ENCODE results near the gene MICU1. TPM values are rescaled to one million over a fixed set of nuclear protein-coding genes. Genes with fewer than 3 reads are reported as not detected.
A peak's percentile ranks its signal among the peaks of the same experiment; 100 is the strongest.

MICU1 gene
- total and polyA plus RNA-seq, 2 of the 13 experiments (the other 11 are each of a cell fraction or from before 2014, with no cell fraction given): 32.5 to 56.1 TPM

GRCh38 chr10:72334825-72335393 lies 291.0 kb downstream of the MICU1 start (continued):
- TF ChIP-seq ZFP1 (CRISPR knock-in tag; IDR thresholded peaks at IDR 0.05): 0 out of 2 replicates have a peak, but pooled peaks have one; percentile 19
- TF ChIP-seq CENPBD1 (CRISPR knock-in tag; IDR thresholded peaks at IDR 0.05; ENCODE audit: borderline replicate concordance, low read depth): no peak
- peak; percentile 87 for TF ChIP-seq NR2C2 (CRISPR knock-in tag; IDR thresholded peaks at IDR 0.05; ENCODE audit: borderline replicate concordance)
- TF ChIP-seq, protein P1, sequence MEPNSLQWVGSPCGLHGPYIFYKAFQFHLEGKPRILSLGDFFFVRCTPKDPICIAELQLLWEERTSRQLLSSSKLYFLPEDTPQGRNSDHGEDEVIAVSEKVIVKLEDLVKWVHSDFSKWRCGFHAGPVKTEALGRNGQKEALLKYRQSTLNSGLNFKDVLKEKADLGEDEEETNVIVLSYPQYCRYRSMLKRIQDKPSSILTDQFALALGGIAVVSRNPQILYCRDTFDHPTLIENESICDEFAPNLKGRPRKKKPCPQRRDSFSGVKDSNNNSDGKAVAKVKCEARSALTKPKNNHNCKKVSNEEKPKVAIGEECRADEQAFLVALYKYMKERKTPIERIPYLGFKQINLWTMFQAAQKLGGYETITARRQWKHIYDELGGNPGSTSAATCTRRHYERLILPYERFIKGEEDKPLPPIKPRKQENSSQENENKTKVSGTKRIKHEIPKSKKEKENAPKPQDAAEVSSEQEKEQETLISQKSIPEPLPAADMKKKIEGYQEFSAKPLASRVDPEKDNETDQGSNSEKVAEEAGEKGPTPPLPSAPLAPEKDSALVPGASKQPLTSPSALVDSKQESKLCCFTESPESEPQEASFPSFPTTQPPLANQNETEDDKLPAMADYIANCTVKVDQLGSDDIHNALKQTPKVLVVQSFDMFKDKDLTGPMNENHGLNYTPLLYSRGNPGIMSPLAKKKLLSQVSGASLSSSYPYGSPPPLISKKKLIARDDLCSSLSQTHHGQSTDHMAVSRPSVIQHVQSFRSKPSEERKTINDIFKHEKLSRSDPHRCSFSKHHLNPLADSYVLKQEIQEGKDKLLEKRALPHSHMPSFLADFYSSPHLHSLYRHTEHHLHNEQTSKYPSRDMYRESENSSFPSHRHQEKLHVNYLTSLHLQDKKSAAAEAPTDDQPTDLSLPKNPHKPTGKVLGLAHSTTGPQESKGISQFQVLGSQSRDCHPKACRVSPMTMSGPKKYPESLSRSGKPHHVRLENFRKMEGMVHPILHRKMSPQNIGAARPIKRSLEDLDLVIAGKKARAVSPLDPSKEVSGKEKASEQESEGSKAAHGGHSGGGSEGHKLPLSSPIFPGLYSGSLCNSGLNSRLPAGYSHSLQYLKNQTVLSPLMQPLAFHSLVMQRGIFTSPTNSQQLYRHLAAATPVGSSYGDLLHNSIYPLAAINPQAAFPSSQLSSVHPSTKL (CRISPR knock-in tag; IDR thresholded peaks at IDR 0.05): peak; percentile 88
- TF ChIP-seq ZBTB7A (CRISPR knock-in tag; IDR thresholded peaks at IDR 0.05): peak; percentile 97
- TF ChIP-seq ZNF484 (CRISPR knock-in tag; IDR thresholded peaks at IDR 0.05; ENCODE audit: borderline replicate concordance, low read depth): no peak
- 0 out of 2 replicates have a peak, but pooled peaks have one; percentile 21 for TF ChIP-seq ZNF280D (CRISPR knock-in tag; IDR thresholded peaks at IDR 0.05)
- no peak for TF ChIP-seq FOXJ3 (CRISPR knock-in tag; IDR thresholded peaks at IDR 0.05; ENCODE audit: borderline replicate concordance)
- no peak for TF ChIP-seq ZBTB43 (CRISPR knock-in tag; conservative IDR thresholded peaks at IDR 0.05)
- no peak; the same call in 1 of the 2 replicates for TF ChIP-seq CHD4 (IDR thresholded peaks at IDR 0.05; ENCODE audit: borderline replicate concordance, low read length)
- TF ChIP-seq ESRRA (CRISPR knock-in tag; IDR thresholded peaks at IDR 0.05; ENCODE audit: low read depth): peak; percentile 99
- TF ChIP-seq, protein P2, sequence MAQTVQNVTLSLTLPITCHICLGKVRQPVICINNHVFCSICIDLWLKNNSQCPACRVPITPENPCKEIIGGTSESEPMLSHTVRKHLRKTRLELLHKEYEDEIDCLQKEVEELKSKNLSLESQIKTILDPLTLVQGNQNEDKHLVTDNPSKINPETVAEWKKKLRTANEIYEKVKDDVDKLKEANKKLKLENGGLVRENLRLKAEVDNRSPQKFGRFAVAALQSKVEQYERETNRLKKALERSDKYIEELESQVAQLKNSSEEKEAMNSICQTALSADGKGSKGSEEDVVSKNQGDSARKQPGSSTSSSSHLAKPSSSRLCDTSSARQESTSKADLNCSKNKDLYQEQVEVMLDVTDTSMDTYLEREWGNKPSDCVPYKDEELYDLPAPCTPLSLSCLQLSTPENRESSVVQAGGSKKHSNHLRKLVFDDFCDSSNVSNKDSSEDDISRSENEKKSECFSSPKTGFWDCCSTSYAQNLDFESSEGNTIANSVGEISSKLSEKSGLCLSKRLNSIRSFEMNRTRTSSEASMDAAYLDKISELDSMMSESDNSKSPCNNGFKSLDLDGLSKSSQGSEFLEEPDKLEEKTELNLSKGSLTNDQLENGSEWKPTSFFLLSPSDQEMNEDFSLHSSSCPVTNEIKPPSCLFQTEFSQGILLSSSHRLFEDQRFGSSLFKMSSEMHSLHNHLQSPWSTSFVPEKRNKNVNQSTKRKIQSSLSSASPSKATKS (CRISPR knock-in tag; IDR thresholded peaks at IDR 0.05): no peak
- TF ChIP-seq PHF8 (CRISPR knock-in tag; IDR thresholded peaks at IDR 0.05): no peak; the same call in 1 of the 2 replicates
- TF ChIP-seq PITX1 (CRISPR knock-in tag; IDR thresholded peaks at IDR 0.05): no peak; the same call in 1 of the 2 replicates
- no peak for TF ChIP-seq ZSCAN20 (CRISPR knock-in tag; IDR thresholded peaks at IDR 0.05; ENCODE audit: borderline replicate concordance)
- no peak for TF ChIP-seq TOE1 (CRISPR knock-in tag; IDR thresholded peaks at IDR 0.05)
- TF ChIP-seq ZNF17 (CRISPR knock-in tag; IDR thresholded peaks at IDR 0.05): no peak

All from HepG2 (cell line).